Hair follicular keratinocyte (primary cell): ENCODE data around the gene CLOCK. TPM values are rescaled to one million over a fixed set of nuclear protein-coding genes. Genes with fewer than 3 reads are reported as not detected.

Experiments
- total RNA-seq: library from RNA; depleted of rRNA; stranded (reverse); fragments of >200 nt; gene quantifications from 2 replicates; pipeline ENCODE4 v1.2.3, GENCODE V29; 2015

CLOCK gene, protein sequence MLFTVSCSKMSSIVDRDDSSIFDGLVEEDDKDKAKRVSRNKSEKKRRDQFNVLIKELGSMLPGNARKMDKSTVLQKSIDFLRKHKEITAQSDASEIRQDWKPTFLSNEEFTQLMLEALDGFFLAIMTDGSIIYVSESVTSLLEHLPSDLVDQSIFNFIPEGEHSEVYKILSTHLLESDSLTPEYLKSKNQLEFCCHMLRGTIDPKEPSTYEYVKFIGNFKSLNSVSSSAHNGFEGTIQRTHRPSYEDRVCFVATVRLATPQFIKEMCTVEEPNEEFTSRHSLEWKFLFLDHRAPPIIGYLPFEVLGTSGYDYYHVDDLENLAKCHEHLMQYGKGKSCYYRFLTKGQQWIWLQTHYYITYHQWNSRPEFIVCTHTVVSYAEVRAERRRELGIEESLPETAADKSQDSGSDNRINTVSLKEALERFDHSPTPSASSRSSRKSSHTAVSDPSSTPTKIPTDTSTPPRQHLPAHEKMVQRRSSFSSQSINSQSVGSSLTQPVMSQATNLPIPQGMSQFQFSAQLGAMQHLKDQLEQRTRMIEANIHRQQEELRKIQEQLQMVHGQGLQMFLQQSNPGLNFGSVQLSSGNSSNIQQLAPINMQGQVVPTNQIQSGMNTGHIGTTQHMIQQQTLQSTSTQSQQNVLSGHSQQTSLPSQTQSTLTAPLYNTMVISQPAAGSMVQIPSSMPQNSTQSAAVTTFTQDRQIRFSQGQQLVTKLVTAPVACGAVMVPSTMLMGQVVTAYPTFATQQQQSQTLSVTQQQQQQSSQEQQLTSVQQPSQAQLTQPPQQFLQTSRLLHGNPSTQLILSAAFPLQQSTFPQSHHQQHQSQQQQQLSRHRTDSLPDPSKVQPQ
- total RNA-seq = 16.8 and 19.7 TPM in 2 replicates

DNA sequence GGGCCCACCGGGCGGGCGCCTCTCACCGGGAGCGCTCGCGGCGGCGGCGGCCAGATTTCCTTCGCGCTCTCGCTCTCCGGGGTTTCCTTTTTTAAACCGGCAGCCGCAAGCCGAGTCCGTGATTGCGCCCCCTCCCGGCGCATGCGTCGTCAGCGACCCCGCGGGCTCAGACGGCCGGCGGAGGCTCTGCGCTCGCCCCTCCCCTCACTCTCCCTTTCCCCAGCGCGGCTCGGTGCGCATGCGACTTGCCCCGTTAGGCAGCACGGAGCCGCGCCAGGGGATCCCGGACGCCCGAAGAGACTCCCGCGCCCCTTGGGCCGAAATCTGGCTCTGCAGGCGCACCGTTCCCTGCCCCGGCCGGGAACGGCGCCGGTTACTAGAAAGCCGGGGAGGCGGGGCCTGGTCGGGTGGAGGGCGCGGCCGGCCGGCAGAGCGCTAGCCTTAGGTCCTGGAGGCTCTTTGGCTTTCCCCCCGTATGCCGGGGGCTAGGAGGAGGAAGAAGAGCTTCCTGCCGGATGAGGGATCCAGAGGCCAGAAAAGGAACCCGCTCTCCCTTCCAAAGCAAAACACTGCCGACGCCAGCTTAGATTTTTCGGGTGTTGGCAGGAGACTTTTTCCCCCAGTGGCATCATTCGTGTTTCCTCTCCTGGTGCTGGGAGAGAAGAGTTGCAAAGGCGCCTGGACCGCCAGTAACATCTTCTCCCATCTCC lies at the start of gene CLOCK:
CLOCK (minus strand) TSS at position 154 of the 710 bp plus-strand sequence. CDS start 64,124 bp downstream, outside the sequence.

DNA sequence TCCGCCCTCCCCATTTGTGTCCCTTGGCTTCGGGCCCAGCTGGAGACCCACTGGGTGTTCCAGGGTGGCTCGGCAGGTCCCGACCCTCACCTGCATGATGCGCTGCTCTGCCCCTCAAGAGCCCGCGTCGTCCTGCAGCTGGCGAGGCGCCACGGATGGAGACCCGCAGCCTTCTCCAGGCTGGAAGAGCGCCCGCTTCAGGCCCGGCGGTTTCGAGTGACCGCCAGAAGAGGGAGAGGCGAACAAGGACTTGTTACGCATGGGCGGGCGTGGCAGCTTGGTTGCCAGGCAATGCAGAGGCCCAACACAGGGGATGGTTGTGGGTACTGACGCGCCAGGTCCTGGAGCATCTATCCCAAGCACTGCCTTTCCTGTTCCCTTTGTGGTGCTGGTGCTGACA lies 45.3 kb upstream of the CLOCK start, which contains the start of gene PDCL2:
PDCL2 (minus strand) TSS at position 232 of the 400 bp plus-strand sequence; CDS start at position 96, 136 bp downstream.

DNA sequence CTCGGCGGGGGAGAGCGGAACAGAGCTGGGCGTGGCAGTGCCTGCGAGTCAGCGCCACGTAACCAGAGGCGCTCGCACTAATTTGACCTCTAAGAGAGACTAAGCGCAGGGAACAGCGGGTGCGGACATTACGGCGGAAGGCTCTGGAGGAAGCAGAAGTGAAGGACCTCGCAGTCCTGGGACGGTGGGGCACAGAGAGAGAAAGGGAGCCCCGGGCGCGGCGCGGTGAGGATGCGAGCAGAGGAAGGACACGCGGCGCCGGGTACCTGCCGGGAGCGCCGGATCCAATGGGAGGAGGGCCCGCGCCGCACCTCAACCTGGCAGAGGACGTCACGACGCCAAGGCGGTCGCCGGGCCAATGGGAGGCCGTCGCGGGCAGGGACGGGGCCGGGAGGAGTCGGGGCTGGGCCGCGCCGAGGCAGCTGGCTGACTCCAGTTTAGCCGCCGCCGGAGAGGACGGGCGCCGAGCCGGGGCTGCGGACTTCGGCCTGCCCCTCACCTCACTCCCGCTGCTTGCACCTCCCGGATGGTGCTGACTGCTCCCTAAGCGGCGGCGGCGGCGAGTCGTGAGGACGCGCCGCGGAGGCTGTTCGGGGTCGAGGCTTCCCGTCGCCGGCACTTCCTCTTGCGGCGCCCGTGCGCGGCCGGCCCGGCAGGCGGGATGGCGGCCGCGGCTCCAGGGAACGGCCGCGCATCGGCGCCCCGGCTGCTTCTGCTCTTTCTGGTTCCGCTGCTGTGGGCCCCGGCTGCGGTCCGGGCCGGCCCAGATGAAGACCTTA lies 151.0 kb downstream of the CLOCK start, which contains the start of gene TMEM165:
TMEM165 (plus strand) TSS at position 429 of the 779 bp plus-strand sequence; CDS start at position 662, 233 bp downstream.

Other genes with a start within 250 kb of the CLOCK start
- gene SRD5A3, start 200.7 kb downstream of the CLOCK start, total RNA-seq = 3.5 and 8.1 TPM in 2 replicates
- gene TMEM165, start 151.0 kb downstream of the CLOCK start, total RNA-seq = 103 and 108 TPM in 2 replicates
- gene PDCL2, start 45.3 kb upstream of the CLOCK start, total RNA-seq = not detected in 2 replicates
- 0.78 and 3.8 TPM in 2 replicates for gene NMU, start 89.4 kb upstream of the CLOCK start, total RNA-seq